Measurements from ENCODE around the gene RAPGEF4. TPM values are rescaled to one million over a fixed set of nuclear protein-coding genes. Genes with fewer than 3 reads are reported as not detected.

The RAPGEF4 gene
- total RNA-seq, 6 experiments from 2014 or later = 9.5 to 18.4 (median 14.7) TPM

- no peaks in the 10 kb centered on the region for H3K27me3 ChIP-seq
- H3K4me1 ChIP-seq = no peaks in the 10 kb centered on the region
- no peak overlapping the region for H3K27ac ChIP-seq
- no peaks in the 10 kb centered on the region for H3K9me3 ChIP-seq
- no peak for DNase-seq
- intact Hi-C loops (cut with DNase I) = no loop called here
- no peak for ATAC-seq
- WGBS (ENCODE audit: insufficient coverage, low coverage, low lambda C conversion rate, missing lambda C conversion rate) = 81% methylated on average over 3 of the region's 3 CpGs
- no peaks in the 10 kb centered on the region for H3K36me3 ChIP-seq
- no peak overlapping the region for H3K4me3 ChIP-seq
- peak in 1 of 4 donors; percentile 19 for TF ChIP-seq CTCF (IDR thresholded peaks at IDR 0.05)
- TF ChIP-seq POLR2A (IDR thresholded peaks at IDR 0.05) = no peak
Measured at GRCh38 chr2:172865422-172865821, 129.8 kb downstream of the RAPGEF4 start.

DNA sequence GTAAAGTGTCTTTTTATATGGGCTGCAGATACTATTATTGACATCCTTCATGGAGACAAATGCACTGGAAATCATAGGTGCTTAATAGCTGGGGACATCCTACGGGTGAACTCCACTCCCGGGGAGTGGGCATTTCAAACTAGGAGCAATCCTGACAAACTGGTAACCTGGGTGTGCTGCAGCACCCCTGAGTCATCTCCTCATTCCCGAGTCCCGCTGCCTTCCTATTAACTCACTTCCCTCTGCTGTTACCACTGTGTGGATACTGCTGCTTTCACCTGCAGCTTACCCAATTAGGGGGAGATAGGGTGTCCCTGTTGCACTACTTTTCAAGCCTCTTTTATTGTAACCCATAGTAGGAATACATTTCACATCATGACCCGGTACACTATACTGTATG is 134.2 kb downstream of the RAPGEF4 start:
- intact Hi-C loops (cut with DNase I) = no loop called here

GRCh38 chr2:172870396-172870795 is 134.8 kb downstream of the RAPGEF4 start:
- ATAC-seq = no peak
- no peak for TF ChIP-seq POLR2A (IDR thresholded peaks at IDR 0.05)
- TF ChIP-seq CTCF (IDR thresholded peaks at IDR 0.05) = no peak
- Histone ChIP-seq H3K4me3 (no peak overlapping the region), H3K27ac (no peak overlapping the region), H3K36me3 (no peaks in the 10 kb centered on the region), H3K4me1 (no peaks in the 10 kb centered on the region), H3K27me3 (no peaks in the 10 kb centered on the region), H3K9me3 (no peaks in the 10 kb centered on the region)
- 100% methylated on average over 2 of the region's 2 CpGs for WGBS (ENCODE audit: insufficient coverage, low coverage, low lambda C conversion rate, missing lambda C conversion rate)
- DNase-seq = no peak
- intact Hi-C loops (cut with DNase I) = no loop called here

More for the DNA sequence above, 134.2 kb downstream of the RAPGEF4 start:
- TF ChIP-seq POLR2A (IDR thresholded peaks at IDR 0.05) (no peak), CTCF (IDR thresholded peaks at IDR 0.05) (no peak)
- no peak overlapping the region for H3K27ac ChIP-seq
- no peaks in the 10 kb centered on the region for H3K36me3 ChIP-seq
- H3K27me3 ChIP-seq = no peaks in the 10 kb centered on the region
- DNase-seq (no peak), ATAC-seq (no peak)
- H3K4me3 ChIP-seq = no peak overlapping the region
- no peaks in the 10 kb centered on the region for H3K9me3 ChIP-seq
- no peaks in the 10 kb centered on the region for H3K4me1 ChIP-seq
- WGBS (ENCODE audit: insufficient coverage, low coverage, low lambda C conversion rate, missing lambda C conversion rate) = 100% methylated on average over 1 of the region's 5 CpGs

DNA sequence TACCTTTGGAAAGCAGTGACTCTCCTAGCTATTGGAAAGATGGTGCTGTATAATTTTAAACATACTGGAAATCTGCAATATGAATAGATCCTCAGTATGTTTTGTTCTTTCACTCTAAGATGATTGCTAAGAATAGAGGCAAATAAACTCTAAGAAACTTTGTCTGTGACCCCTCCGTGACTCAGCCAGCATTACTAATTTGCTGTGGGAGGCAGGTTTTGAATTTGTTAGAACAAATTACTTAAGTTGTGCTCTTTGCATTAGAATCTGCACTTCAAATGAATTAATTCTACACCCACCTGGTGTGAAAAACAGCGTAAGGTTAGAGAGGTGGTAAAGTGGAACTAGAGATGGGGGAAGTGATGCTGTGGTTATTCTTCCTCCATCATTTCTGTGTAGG is 142.2 kb downstream of the RAPGEF4 start:
- Histone ChIP-seq H3K9me3 (no peaks in the 10 kb centered on the region), H3K27me3 (no peaks in the 10 kb centered on the region), H3K4me3 (no peak overlapping the region), H3K27ac (no peak overlapping the region), H3K4me1 (no peaks in the 10 kb centered on the region), H3K36me3 (no peaks in the 10 kb centered on the region)
- no peak for TF ChIP-seq CTCF (IDR thresholded peaks at IDR 0.05)
- WGBS (ENCODE audit: insufficient coverage, low coverage, low lambda C conversion rate, missing lambda C conversion rate) = 64% methylated on average over 2 of the region's 2 CpGs
- ATAC-seq (no peak), DNase-seq (no peak)
- intact Hi-C loops (cut with DNase I) = no loop called here

GRCh38 chr2:172878260-172878659 is 142.6 kb downstream of the RAPGEF4 start:
- intact Hi-C loops (cut with DNase I) = no loop called here
- Histone ChIP-seq H3K27ac (no peak overlapping the region), H3K4me1 (no peaks in the 10 kb centered on the region), H3K4me3 (no peak overlapping the region), H3K36me3 (no peaks in the 10 kb centered on the region), H3K27me3 (no peaks in the 10 kb centered on the region), H3K9me3 (no peaks in the 10 kb centered on the region)
- no peak for ATAC-seq
- no peak for DNase-seq
- TF ChIP-seq POLR2A (IDR thresholded peaks at IDR 0.05) (no peak), CTCF (IDR thresholded peaks at IDR 0.05) (no peak)
- 36% methylated on average over 1 of the region's 1 CpG for WGBS (ENCODE audit: insufficient coverage, low coverage, low lambda C conversion rate, missing lambda C conversion rate)
